ENCODE data around the gene SPSB1. TPM values are rescaled to one million over a fixed set of nuclear protein-coding genes. Genes with fewer than 3 reads are reported as not detected.

The SPSB1 gene
- total RNA-seq, 1 donor from 2014 or later: 17.6 TPM

GRCh38 chr1:9385801-9386573, 93.3 kb downstream of the SPSB1 start:
- no peaks in the 10 kb centered on the region for H3K36me3 ChIP-seq
- no peak overlapping the region for H3K27ac ChIP-seq (replicated peaks)
- no peak for DNase-seq
- H3K4me1 ChIP-seq: peaks cover 38% of the 10 kb centered on the region
- H3K4me3 ChIP-seq: no peak overlapping the region
- TF ChIP-seq CTCF (IDR thresholded peaks at IDR 0.05; ENCODE audit: borderline replicate concordance): no peak
- no peaks in the 10 kb centered on the region for H3K9me3 ChIP-seq (replicated peaks)
- intact Hi-C loops (cut with micrococcal nuclease): no loop called here
- H3K27me3 ChIP-seq (ENCODE audit: low read depth): no peaks in the 10 kb centered on the region

- intact Hi-C loops (cut with micrococcal nuclease): no loop called here
- no peak for DNase-seq
- TF ChIP-seq CTCF (IDR thresholded peaks at IDR 0.05; ENCODE audit: borderline replicate concordance): no peak
Observed at GRCh38 chr1:9388335-9389180, 95.9 kb downstream of the SPSB1 start.

GRCh38 chr1:9389968-9390367, 97.3 kb downstream of the SPSB1 start:
- H3K36me3 ChIP-seq: no peaks in the 10 kb centered on the region
- H3K27ac ChIP-seq (replicated peaks): no peak overlapping the region
- no peak for DNase-seq
- intact Hi-C loops (cut with micrococcal nuclease): no loop called here
- peaks cover 22% of the 10 kb centered on the region for H3K4me1 ChIP-seq
- no peak for TF ChIP-seq CTCF (IDR thresholded peaks at IDR 0.05; ENCODE audit: borderline replicate concordance)
- H3K27me3 ChIP-seq (ENCODE audit: low read depth): no peaks in the 10 kb centered on the region
- H3K9me3 ChIP-seq (replicated peaks): peaks cover 5% of the 10 kb centered on the region
- H3K4me3 ChIP-seq: no peak overlapping the region

More at GRCh38 chr1:9388335-9389180, 95.9 kb downstream of the SPSB1 start:
- Histone ChIP-seq H3K4me3 (no peak overlapping the region), H3K36me3 (no peaks in the 10 kb centered on the region), H3K27ac (replicated peaks) (no peak overlapping the region), H3K27me3 (ENCODE audit: low read depth) (no peaks in the 10 kb centered on the region), H3K4me1 (peaks cover 36% of the 10 kb centered on the region), H3K9me3 (replicated peaks) (no peaks in the 10 kb centered on the region)

- H3K36me3 ChIP-seq: no peaks in the 10 kb centered on the region
- H3K27ac ChIP-seq (replicated peaks): no peak overlapping the region
- DNase-seq: no peak
- peaks cover 11% of the 10 kb centered on the region for H3K9me3 ChIP-seq (replicated peaks)
- intact Hi-C loops (cut with micrococcal nuclease): no loop called here
- H3K4me1 ChIP-seq: peaks cover 11% of the 10 kb centered on the region
- TF ChIP-seq CTCF (IDR thresholded peaks at IDR 0.05; ENCODE audit: borderline replicate concordance): no peak
- H3K4me3 ChIP-seq: no peak overlapping the region
- H3K27me3 ChIP-seq (ENCODE audit: low read depth): no peaks in the 10 kb centered on the region
Observed at GRCh38 chr1:9391620-9392019, 98.9 kb downstream of the SPSB1 start.

- no peaks in the 10 kb centered on the region for H3K27me3 ChIP-seq (ENCODE audit: low read depth)
- intact Hi-C loops (cut with micrococcal nuclease): no loop called here
- no peak for DNase-seq
- TF ChIP-seq CTCF (IDR thresholded peaks at IDR 0.05; ENCODE audit: borderline replicate concordance): no peak
- peaks cover 2% of the 10 kb centered on the region for H3K4me1 ChIP-seq
- no peaks in the 10 kb centered on the region for H3K36me3 ChIP-seq
- H3K9me3 ChIP-seq (replicated peaks): peaks cover 11% of the 10 kb centered on the region
- H3K4me3 ChIP-seq: no peak overlapping the region
- no peak overlapping the region for H3K27ac ChIP-seq (replicated peaks)
Observed at GRCh38 chr1:9394010-9394409, 101.3 kb downstream of the SPSB1 start.
